Measurements from ENCODE around the gene CLCA2. TPM values are rescaled to one million over a fixed set of nuclear protein-coding genes. Genes with fewer than 3 reads are reported as not detected.

Gene CLCA2
- polyA plus RNA-seq, 1 of the 3 experiments (the other 2 are of a cell fraction): 0.02 TPM

DNA sequence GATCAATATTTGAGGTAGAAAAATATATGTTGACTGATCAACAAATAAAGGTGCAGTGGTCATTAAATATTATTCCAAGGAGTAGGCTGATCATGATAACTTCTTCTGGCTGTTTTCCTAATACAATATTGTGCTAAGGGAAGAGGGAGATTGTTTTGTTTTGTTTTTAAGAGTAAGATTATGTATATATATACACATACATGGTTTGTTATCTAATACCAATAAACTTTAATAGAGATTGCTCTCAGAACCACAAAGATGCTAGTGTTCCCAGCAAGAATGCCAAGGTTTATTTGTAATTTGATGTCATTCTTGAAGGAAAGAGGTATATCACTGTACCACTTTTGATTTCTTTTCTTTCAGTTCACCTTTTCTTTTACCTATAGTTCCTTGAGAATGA lies 10.1 kb downstream of the CLCA2 start:
- Histone ChIP-seq H3K36me3 (replicated peaks in 1 of 2; ENCODE audit: control insufficient read depth in 1 of 2, insufficient read depth in 2 of 2, low read length in 1 of 2) (no peaks in the 10 kb centered on the region), H3F3A (replicated peaks; ENCODE audit: insufficient read depth) (no peaks in the 10 kb centered on the region), H4K20me1 (ENCODE audit: insufficient read depth) (no peaks in the 10 kb centered on the region), H3K4me2 (no peak overlapping the region), H2AFZ (ENCODE audit: low read depth) (no peak overlapping the region), H3K9me3 (no peaks in the 10 kb centered on the region), H3K79me2 (ENCODE audit: insufficient read depth) (no peaks in the 10 kb centered on the region), H3K9ac (no peak overlapping the region), H3K27me3 (ENCODE audit: insufficient read depth) (no peaks in the 10 kb centered on the region; the same call in 1 of the 2 replicates), H3K9me2 (no peaks in the 10 kb centered on the region), H3K4me3 (ENCODE audit: low read depth in 2 of 2, low read length in 1 of 2) (no peak overlapping the region), H3K27ac (ENCODE audit: low read depth in 2 of 2, low read length in 1 of 2) (no peak overlapping the region), H3K4me1 (ENCODE audit: control insufficient read depth in 1 of 2, insufficient read depth in 2 of 2, low read depth in 1 of 2, low read length in 1 of 2) (no peaks in the 10 kb centered on the region)
- ChIA-PET POLR2A (no interaction called here), CTCF (no interaction called here)
- no peak for DNase-seq
- no peak for TF ChIP-seq EP300 (IDR thresholded peaks at IDR 0.05; ENCODE audit: borderline replicate concordance in 1 of 2, low read depth in 1 of 2, low read length in 1 of 2)
- no peak for TF ChIP-seq TEAD4 (IDR thresholded peaks at IDR 0.05; ENCODE audit: borderline replicate concordance, insufficient read depth)
- TF ChIP-seq YY1 (IDR thresholded peaks at IDR 0.05; ENCODE audit: low read depth): no peak
- TF ChIP-seq, protein P1, sequence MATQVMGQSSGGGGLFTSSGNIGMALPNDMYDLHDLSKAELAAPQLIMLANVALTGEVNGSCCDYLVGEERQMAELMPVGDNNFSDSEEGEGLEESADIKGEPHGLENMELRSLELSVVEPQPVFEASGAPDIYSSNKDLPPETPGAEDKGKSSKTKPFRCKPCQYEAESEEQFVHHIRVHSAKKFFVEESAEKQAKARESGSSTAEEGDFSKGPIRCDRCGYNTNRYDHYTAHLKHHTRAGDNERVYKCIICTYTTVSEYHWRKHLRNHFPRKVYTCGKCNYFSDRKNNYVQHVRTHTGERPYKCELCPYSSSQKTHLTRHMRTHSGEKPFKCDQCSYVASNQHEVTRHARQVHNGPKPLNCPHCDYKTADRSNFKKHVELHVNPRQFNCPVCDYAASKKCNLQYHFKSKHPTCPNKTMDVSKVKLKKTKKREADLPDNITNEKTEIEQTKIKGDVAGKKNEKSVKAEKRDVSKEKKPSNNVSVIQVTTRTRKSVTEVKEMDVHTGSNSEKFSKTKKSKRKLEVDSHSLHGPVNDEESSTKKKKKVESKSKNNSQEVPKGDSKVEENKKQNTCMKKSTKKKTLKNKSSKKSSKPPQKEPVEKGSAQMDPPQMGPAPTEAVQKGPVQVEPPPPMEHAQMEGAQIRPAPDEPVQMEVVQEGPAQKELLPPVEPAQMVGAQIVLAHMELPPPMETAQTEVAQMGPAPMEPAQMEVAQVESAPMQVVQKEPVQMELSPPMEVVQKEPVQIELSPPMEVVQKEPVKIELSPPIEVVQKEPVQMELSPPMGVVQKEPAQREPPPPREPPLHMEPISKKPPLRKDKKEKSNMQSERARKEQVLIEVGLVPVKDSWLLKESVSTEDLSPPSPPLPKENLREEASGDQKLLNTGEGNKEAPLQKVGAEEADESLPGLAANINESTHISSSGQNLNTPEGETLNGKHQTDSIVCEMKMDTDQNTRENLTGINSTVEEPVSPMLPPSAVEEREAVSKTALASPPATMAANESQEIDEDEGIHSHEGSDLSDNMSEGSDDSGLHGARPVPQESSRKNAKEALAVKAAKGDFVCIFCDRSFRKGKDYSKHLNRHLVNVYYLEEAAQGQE (IDR thresholded peaks at IDR 0.05; ENCODE audit: low read depth, low read length): no peak
- no peak for TF ChIP-seq MEF2A (IDR thresholded peaks at IDR 0.05; ENCODE audit: borderline replicate concordance, low read depth)
- no peak for TF ChIP-seq JUND (IDR thresholded peaks at IDR 0.05)
- TF ChIP-seq FOXJ3 (CRISPR knock-in tag; IDR thresholded peaks at IDR 0.05): no peak
- TF ChIP-seq, protein P2, sequence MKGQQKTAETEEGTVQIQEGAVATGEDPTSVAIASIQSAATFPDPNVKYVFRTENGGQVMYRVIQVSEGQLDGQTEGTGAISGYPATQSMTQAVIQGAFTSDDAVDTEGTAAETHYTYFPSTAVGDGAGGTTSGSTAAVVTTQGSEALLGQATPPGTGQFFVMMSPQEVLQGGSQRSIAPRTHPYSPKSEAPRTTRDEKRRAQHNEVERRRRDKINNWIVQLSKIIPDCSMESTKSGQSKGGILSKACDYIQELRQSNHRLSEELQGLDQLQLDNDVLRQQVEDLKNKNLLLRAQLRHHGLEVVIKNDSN (IDR thresholded peaks at IDR 0.05; ENCODE audit: borderline replicate concordance, low read depth): no peak
- TF ChIP-seq, protein P3, sequence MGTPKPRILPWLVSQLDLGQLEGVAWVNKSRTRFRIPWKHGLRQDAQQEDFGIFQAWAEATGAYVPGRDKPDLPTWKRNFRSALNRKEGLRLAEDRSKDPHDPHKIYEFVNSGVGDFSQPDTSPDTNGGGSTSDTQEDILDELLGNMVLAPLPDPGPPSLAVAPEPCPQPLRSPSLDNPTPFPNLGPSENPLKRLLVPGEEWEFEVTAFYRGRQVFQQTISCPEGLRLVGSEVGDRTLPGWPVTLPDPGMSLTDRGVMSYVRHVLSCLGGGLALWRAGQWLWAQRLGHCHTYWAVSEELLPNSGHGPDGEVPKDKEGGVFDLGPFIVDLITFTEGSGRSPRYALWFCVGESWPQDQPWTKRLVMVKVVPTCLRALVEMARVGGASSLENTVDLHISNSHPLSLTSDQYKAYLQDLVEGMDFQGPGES (IDR thresholded peaks at IDR 0.05; ENCODE audit: low read depth, low read length): no peak
- TF ChIP-seq RAD21 (IDR thresholded peaks at IDR 0.05; ENCODE audit: low read length): no peak
- no peak for TF ChIP-seq CHD2 (IDR thresholded peaks at IDR 0.05; ENCODE audit: low read length, partially characterized antibody)
- no peak for TF ChIP-seq FOXM1 (IDR thresholded peaks at IDR 0.05; ENCODE audit: low read depth)
- no peak for TF ChIP-seq GATA2 (CRISPR knock-in tag; IDR thresholded peaks at IDR 0.05)
- TF ChIP-seq, protein P4, sequence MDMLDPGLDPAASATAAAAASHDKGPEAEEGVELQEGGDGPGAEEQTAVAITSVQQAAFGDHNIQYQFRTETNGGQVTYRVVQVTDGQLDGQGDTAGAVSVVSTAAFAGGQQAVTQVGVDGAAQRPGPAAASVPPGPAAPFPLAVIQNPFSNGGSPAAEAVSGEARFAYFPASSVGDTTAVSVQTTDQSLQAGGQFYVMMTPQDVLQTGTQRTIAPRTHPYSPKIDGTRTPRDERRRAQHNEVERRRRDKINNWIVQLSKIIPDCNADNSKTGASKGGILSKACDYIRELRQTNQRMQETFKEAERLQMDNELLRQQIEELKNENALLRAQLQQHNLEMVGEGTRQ (IDR thresholded peaks at IDR 0.05; ENCODE audit: borderline replicate concordance, low read depth, low read length): no peak

Data from SK-N-SH (cell line).